HCEC 1CT (cell line): Measurements from ENCODE around the gene PRR7.

Experiments
- DNase-seq: peaks from one replicate; pipeline ENCODE4 v3.0.0-alpha.2; 2017

Gene PRR7

DNA sequence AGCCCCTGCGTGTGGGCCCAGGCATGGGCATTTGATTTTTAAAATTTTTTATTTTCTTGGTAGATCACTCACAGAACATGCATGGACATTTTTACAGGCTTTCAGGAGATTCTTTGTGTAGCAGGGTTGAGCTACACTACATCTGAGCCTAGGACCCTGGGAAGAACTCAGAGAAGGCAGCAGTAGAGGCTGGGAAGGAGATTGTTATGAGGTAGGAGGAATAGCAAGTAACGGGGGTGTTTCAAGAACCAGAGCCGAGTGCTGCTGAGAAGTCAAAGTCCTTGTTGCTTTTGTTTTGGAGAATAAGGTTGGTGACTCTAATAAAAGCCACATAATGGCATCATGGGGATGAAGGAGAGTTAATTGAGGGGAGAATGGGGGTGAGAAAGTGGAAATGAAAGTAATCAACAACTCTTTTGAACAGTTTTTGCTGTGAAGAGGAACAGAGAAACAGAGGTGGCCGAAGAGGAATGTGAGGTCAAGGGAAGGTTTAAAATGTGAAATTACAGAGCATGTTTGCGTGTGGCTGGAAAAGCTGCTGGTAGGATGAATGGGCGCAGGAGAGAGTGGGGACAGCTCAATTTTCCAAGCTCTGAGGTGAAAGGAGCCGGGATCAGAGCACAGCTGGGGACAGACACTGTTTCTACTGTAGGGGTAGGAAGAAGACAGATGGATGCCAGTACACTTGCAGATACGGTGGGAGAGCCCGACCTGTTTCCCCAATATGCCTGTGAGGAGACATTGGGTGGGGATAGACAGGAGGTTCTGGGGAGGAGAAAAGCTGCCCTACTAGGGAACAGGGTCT lies 55.5 kb downstream of the PRR7 start:
- DNase-seq = no peak

DNA sequence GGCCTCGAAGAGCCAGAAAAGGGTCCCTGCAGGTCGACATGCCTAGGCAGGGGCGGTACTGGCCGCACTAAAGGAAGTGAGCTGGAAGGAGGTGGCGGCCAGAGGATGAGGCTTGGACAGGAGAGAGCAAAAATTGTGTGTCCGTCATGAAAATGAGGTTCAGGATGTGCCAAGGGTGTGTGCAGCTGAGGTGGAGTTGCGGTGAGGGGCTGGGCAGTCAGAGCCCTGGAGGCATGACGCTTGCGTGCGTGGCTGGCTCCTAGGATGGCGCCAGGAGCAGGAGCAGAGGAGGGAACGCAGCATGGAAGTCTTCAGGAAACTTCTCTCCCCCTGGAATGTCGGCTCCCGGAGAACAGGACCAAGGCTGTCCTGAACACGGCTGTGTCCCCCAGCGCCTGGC lies 56.3 kb downstream of the PRR7 start:
- no peak for DNase-seq

DNA sequence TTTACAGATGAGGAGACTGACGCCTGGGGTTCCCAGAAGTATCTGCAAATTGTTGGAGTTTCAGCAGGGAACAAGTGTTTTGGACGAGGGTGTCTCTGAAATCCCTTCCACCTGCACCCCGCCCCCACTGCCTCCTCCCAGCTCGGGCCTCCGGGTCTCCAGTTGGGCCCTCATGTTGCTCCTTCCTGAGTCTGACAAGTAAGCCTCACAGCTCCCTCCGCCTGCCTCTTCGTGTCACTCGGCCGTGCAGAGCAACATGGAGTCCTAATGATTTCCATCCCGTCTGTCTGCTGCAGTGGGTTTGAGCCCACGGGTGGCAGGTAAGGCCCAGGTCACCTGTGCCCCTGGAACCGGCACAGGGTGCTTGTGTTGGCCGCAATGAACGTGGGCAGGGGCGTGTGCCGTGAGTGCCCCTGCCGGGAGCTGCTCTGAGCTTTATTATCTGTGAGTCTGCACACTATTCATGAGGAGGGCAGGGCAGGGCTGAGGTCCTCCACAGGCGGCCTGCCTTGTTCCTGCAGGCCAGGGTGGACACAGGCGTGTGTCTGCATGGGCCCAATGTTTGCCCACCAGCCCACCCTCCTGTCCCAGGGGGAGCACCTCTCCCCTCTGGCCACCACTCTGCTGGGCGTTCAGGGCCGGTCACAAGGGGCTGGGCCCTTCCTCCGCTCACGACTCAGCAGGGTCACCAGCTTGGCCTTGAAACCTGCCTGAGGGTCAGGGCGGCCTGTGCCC lies 56.9 kb downstream of the PRR7 start:
- no peak for DNase-seq

DNA sequence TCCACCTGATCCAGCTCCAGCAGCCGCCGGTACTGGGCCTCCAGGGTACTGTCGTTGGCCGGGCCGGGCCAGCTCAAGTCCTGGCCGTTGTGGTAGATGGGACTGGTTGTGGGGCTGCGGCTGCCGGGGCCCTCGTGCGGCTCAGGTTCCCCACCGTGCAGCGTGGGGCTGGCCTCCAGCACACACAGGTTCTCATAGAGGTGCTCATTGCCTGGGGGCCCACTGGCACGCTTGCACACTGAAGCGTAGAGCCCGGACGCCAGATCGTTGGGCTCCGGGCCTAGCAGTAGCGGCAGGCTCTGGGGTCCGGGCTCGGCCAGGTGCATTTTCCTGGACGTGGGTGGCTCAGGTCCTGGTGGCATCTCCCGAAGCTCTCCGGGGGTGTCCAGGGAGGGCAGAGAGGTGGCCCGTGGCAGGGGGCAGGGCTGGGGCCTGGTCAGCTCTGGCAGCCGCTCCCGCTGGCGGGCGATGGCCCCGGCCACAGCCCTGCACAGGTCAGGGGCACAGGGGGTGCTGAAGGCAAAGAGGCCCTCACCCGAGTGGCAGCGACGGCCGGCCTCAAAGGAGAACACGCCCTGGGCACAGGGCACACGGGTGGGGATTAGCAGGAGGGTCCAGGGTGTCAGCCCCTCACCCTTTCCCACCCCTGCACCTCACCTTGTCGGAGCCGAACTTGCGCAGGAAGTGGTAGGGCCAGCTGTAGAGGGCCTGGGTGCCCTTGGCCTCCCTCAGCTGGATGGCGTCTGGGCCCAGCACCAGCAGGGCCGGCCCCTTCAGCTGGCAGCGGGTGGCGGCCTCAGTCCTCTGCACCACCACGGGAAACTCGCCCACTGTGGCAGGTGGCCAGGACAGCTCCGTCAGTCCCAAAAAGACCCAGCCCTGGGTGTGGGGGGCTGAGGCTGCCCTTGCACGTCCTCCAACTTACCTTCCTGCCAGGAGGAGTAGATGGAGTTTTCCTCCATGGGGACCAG lies 57.8 kb downstream of the PRR7 start:
- DNase-seq = no peak

GRCh38 chr5:177505075-177505474 lies 58.5 kb downstream of the PRR7 start:
- no peak for DNase-seq
